ENCODE measurements around the gene TIGIT. TPM values are rescaled to one million over a fixed set of nuclear protein-coding genes. Genes with fewer than 3 reads are reported as not detected.

The TIGIT gene
- total and polyA plus RNA-seq, 5 donors from 2014 or later = 72.8 to 246 (median 235) TPM

DNA sequence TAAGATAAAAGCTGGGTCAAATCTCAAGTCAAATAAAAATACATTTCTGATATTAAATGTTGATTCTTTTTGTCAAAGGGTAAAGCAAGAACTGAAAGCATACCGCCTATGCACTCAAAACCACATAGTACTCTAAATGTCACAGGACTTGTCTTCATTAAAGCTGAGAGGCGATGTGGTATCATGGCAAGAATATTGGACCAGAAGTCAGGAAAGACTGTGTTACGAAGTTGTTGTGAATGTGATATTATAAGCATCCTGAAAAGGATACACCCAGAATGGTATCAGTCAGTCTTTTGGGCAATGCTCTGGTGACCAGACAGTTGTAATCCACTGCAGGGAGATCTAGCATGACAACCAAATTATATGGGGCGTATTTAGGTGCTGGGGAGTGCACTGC, 33.8 kb downstream of the TIGIT start:
- peak overlapping the region; percentile 80 to 97 (median 87) for H3K27ac Mint-ChIP-seq
- Histone ChIP-seq H3K9me3 (ENCODE audit: control insufficient read depth in 2 of 2, low read length in 2 of 2) (no peaks in the 10 kb centered on the region), H3K4me3 (ENCODE audit: low read depth, low read length) (peak overlapping the region; percentile 77), H3K27me3 (ENCODE audit: control insufficient read depth, insufficient read depth, low read length) (no peaks in the 10 kb centered on the region), H3K4me1 (ENCODE audit: control insufficient read depth, insufficient read depth, low read length, poor library complexity, severe bottlenecking) (peaks cover 94% of the 10 kb centered on the region), H3K27ac (ENCODE audit: insufficient read depth, low read length, poor library complexity, severe bottlenecking) (peak overlapping the region; percentile 81), H3K36me3 (ENCODE audit: control insufficient read depth, insufficient read depth, low read length) (no peaks in the 10 kb centered on the region)
- H3K4me1 Mint-ChIP-seq = peaks cover 70 to 93% (median 83%) of the 10 kb centered on the region in 4 donors
- ATAC-seq (ENCODE audit: low read depth in 2 of 2) (no peak), DNase-seq (peak in 1 of 3 donors; percentile 66)
- peaks cover 6% of the 10 kb centered on the region for H3K36me3 Mint-ChIP-seq
- H3K27me3 Mint-ChIP-seq = no peaks in the 10 kb centered on the region
- H3K9me3 Mint-ChIP-seq = peaks cover 0 to 4% (median 0%) of the 10 kb centered on the region in 7 donors
- H3K4me3 Mint-ChIP-seq = peak overlapping the region; percentile 7 to 69 (median 51)

DNA sequence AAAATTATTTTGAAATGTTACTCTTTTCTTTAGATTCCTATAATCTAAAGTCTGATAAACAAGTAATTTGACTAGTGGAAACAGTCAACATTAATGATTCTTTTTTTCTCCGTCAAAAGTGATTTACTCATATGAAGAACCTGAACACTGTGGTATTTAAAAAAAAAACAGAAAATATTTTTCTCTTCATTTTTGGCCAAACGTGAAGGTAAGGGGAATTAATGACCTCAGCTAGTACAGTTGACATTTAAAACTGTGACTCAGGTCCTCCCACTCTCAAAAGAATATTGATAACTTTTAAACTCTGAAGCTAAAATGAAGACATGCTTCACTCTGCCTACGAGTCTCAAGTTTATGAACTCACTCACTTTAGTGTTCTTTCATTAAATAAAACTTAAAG, 34.5 kb downstream of the TIGIT start:
- Mint-ChIP-seq H3K27me3 (no peaks in the 10 kb centered on the region), H3K36me3 (peaks cover 6% of the 10 kb centered on the region), H3K4me1 (peaks cover 69 to 94% (median 82%) of the 10 kb centered on the region in 4 donors), H3K4me3 (peak overlapping the region; percentile 42 to 68 (median 62)), H3K27ac (peak overlapping the region; percentile 62 to 89 (median 87)), H3K9me3 (peaks cover 0 to 4% (median 0%) of the 10 kb centered on the region in 7 donors)
- H3K36me3 ChIP-seq (ENCODE audit: control insufficient read depth, insufficient read depth, low read length) = no peaks in the 10 kb centered on the region
- H3K27me3 ChIP-seq (ENCODE audit: control insufficient read depth, insufficient read depth, low read length) = no peaks in the 10 kb centered on the region
- H3K4me1 ChIP-seq (ENCODE audit: control insufficient read depth, insufficient read depth, low read length, poor library complexity, severe bottlenecking) = peaks cover 94% of the 10 kb centered on the region
- peak; percentile 17 to 19 for ATAC-seq (ENCODE audit: low read depth in 2 of 2)
- peak overlapping the region; percentile 81 for H3K27ac ChIP-seq (ENCODE audit: insufficient read depth, low read length, poor library complexity, severe bottlenecking)
- H3K9me3 ChIP-seq (ENCODE audit: control insufficient read depth in 2 of 2, low read length in 2 of 2) = no peaks in the 10 kb centered on the region
- peak overlapping the region; percentile 77 for H3K4me3 ChIP-seq (ENCODE audit: low read depth, low read length)
- DNase-seq = peak in 1 of 3 donors; percentile 61

DNA sequence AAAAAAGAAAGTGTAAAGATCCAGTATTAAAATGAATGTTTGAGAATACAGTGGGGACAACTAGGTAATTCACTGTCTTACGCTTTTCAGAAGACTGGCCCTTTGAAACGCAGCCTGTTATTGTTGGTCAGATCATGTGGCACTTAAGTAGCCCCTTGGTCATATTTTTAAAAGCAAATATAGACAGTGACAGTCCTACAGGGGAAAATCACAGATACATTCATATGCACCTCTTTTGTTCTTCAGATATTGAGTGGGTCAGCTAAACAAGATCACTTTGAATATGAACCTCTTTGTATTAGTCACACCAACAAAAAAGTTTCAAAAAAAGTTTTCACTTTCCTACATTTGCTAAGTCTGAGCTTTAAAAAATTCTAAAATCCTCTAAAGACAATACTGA, 36.0 kb downstream of the TIGIT start:
- Histone ChIP-seq H3K27me3 (ENCODE audit: control insufficient read depth, insufficient read depth, low read length) (no peaks in the 10 kb centered on the region), H3K9me3 (ENCODE audit: control insufficient read depth in 2 of 2, low read length in 2 of 2) (no peaks in the 10 kb centered on the region), H3K4me1 (ENCODE audit: control insufficient read depth, insufficient read depth, low read length, poor library complexity, severe bottlenecking) (peaks cover 94% of the 10 kb centered on the region), H3K4me3 (ENCODE audit: low read depth, low read length) (peak overlapping the region; percentile 16), H3K27ac (ENCODE audit: insufficient read depth, low read length, poor library complexity, severe bottlenecking) (peak overlapping the region; percentile 81), H3K36me3 (ENCODE audit: control insufficient read depth, insufficient read depth, low read length) (no peaks in the 10 kb centered on the region)
- peak in 1 of 3 donors; percentile 24 for DNase-seq
- Mint-ChIP-seq H3K27me3 (no peaks in the 10 kb centered on the region), H3K4me1 (peaks cover 63 to 94% (median 79%) of the 10 kb centered on the region in 4 donors), H3K4me3 (peak overlapping the region in 3 of 4 donors; percentile 7 to 43 (median 35)), H3K27ac (peak overlapping the region; percentile 81 to 89 (median 87)), H3K9me3 (peaks cover 0 to 4% (median 0%) of the 10 kb centered on the region in 7 donors), H3K36me3 (peaks cover 8% of the 10 kb centered on the region)
- ATAC-seq (ENCODE audit: low read depth in 2 of 2) = no peak

GRCh38 chr3:114331007-114331406, 37.2 kb downstream of the TIGIT start:
- H3K4me1 Mint-ChIP-seq = peaks cover 62 to 93% (median 79%) of the 10 kb centered on the region in 4 donors
- H3K4me1 ChIP-seq (ENCODE audit: control insufficient read depth, insufficient read depth, low read length, poor library complexity, severe bottlenecking) = peaks cover 91% of the 10 kb centered on the region
- peaks cover 9% of the 10 kb centered on the region for H3K36me3 Mint-ChIP-seq
- peaks cover 0 to 4% (median 0%) of the 10 kb centered on the region in 7 donors for H3K9me3 Mint-ChIP-seq
- ATAC-seq (ENCODE audit: low read depth in 2 of 2) (no peak), DNase-seq (no peak)
- no peaks in the 10 kb centered on the region for H3K9me3 ChIP-seq (ENCODE audit: control insufficient read depth in 2 of 2, low read length in 2 of 2)
- no peaks in the 10 kb centered on the region for H3K27me3 ChIP-seq (ENCODE audit: control insufficient read depth, insufficient read depth, low read length)
- peak overlapping the region in 3 of 4 donors; percentile 26 to 76 (median 47) for H3K4me3 Mint-ChIP-seq
- peak overlapping the region; percentile 81 for H3K27ac ChIP-seq (ENCODE audit: insufficient read depth, low read length, poor library complexity, severe bottlenecking)
- peak overlapping the region; percentile 91 to 96 (median 94) for H3K27ac Mint-ChIP-seq
- H3K27me3 Mint-ChIP-seq = no peaks in the 10 kb centered on the region
- no peaks in the 10 kb centered on the region for H3K36me3 ChIP-seq (ENCODE audit: control insufficient read depth, insufficient read depth, low read length)
- H3K4me3 ChIP-seq (ENCODE audit: low read depth, low read length) = peak overlapping the region; percentile 56

DNA sequence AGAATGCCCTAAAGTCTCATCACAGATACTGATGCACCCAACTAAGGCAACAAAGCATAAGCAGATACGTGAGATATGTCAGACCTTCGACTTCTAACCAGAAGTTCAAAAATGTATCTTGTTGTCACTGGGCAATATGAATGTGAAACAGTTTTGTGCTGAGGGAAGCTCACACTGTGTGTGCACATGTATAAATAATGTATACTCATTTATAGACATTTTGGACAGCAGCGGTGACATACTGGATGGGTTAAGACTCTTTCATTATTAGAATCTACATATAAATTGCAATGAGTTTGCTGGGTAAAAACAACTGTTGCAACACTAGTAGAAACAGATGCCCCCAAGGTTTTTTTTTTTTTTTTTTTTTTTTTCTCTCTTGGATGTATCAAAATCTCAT, 37.9 kb downstream of the TIGIT start:
- peak overlapping the region; percentile 56 for H3K4me3 ChIP-seq (ENCODE audit: low read depth, low read length)
- Mint-ChIP-seq H3K9me3 (peaks cover 0 to 4% (median 0%) of the 10 kb centered on the region in 7 donors), H3K27me3 (no peaks in the 10 kb centered on the region), H3K36me3 (peaks cover 12% of the 10 kb centered on the region), H3K27ac (peak overlapping the region; percentile 91 to 96 (median 94)), H3K4me3 (peak overlapping the region; percentile 47 to 86 (median 74)), H3K4me1 (peaks cover 64 to 93% (median 79%) of the 10 kb centered on the region in 4 donors)
- no peaks in the 10 kb centered on the region for H3K9me3 ChIP-seq (ENCODE audit: control insufficient read depth in 2 of 2, low read length in 2 of 2)
- H3K4me1 ChIP-seq (ENCODE audit: control insufficient read depth, insufficient read depth, low read length, poor library complexity, severe bottlenecking) = peaks cover 86% of the 10 kb centered on the region
- H3K27me3 ChIP-seq (ENCODE audit: control insufficient read depth, insufficient read depth, low read length) = no peaks in the 10 kb centered on the region
- no peaks in the 10 kb centered on the region for H3K36me3 ChIP-seq (ENCODE audit: control insufficient read depth, insufficient read depth, low read length)
- ATAC-seq (ENCODE audit: low read depth in 2 of 2) (peak in 1 of 2 donors; percentile 12), DNase-seq (peak in 1 of 3 donors; percentile 45)
- peak overlapping the region; percentile 80 for H3K27ac ChIP-seq (ENCODE audit: insufficient read depth, low read length, poor library complexity, severe bottlenecking)

DNA sequence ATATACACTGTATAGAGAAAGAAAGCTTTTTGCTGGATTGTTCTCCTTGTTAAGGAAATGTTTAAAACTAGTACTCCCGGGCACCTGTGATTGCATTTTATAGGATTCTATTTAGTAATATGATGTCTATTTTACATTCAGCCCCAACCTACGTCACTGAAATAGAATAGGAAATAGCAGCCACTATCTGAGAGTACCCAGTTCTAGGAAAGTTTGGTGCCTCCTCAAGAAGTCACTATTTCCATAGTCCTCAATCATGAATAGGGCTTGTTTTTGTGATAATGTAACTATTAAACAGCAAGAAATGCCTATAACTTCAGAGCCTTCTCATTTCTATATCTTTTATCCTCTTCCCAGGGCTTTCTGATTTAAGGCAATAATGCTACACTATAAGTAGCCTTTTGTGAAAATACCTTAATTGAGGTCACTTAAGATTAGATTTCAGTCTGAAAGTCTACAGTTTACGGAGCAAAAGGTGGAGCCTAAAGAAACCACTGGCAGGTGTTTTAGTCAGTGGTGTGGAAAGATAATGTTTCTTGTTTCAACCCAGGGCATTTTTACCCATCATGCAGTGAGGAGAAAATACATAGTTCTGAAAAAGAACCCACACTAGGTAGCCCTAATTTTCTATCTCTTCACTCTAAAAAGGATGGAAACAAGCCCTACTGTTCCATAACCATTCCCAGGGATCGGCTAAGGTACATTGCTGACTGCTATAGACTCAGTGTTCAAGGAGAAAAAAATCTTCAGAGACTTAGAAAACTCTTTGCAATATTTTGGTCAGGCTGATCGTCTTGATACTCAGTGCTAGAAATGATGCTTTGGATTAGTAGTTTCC, 38.7 kb downstream of the TIGIT start:
- Mint-ChIP-seq H3K9me3 (peaks cover 0 to 4% (median 0%) of the 10 kb centered on the region in 7 donors), H3K27me3 (no peaks in the 10 kb centered on the region), H3K36me3 (peaks cover 12% of the 10 kb centered on the region), H3K4me3 (peak overlapping the region; percentile 47 to 86 (median 74)), H3K4me1 (peaks cover 64 to 92% (median 78%) of the 10 kb centered on the region in 4 donors), H3K27ac (peak overlapping the region; percentile 91 to 96 (median 94))
- Histone ChIP-seq H3K9me3 (ENCODE audit: control insufficient read depth in 2 of 2, low read length in 2 of 2) (no peaks in the 10 kb centered on the region), H3K4me3 (ENCODE audit: low read depth, low read length) (peak overlapping the region; percentile 56), H3K27me3 (ENCODE audit: control insufficient read depth, insufficient read depth, low read length) (no peaks in the 10 kb centered on the region), H3K27ac (ENCODE audit: insufficient read depth, low read length, poor library complexity, severe bottlenecking) (peak overlapping the region; percentile 80), H3K36me3 (ENCODE audit: control insufficient read depth, insufficient read depth, low read length) (no peaks in the 10 kb centered on the region), H3K4me1 (ENCODE audit: control insufficient read depth, insufficient read depth, low read length, poor library complexity, severe bottlenecking) (peaks cover 78% of the 10 kb centered on the region)
- ATAC-seq (ENCODE audit: low read depth in 2 of 2) (peak; percentile 69 to 77), DNase-seq (peak in 2 of 3 donors; percentile 45 to 82)

GRCh38 chr3:114333180-114333922, 39.5 kb downstream of the TIGIT start:
- H3K9me3 Mint-ChIP-seq = peaks cover 0 to 4% (median 0%) of the 10 kb centered on the region in 7 donors
- Histone ChIP-seq H3K4me3 (ENCODE audit: low read depth, low read length) (peak overlapping the region; percentile 56), H3K36me3 (ENCODE audit: control insufficient read depth, insufficient read depth, low read length) (no peaks in the 10 kb centered on the region), H3K27ac (ENCODE audit: insufficient read depth, low read length, poor library complexity, severe bottlenecking) (peak overlapping the region; percentile 80), H3K4me1 (ENCODE audit: control insufficient read depth, insufficient read depth, low read length, poor library complexity, severe bottlenecking) (peaks cover 75% of the 10 kb centered on the region), H3K9me3 (ENCODE audit: control insufficient read depth in 2 of 2, low read length in 2 of 2) (no peaks in the 10 kb centered on the region), H3K27me3 (ENCODE audit: control insufficient read depth, insufficient read depth, low read length) (no peaks in the 10 kb centered on the region)
- H3K36me3 Mint-ChIP-seq = peaks cover 12% of the 10 kb centered on the region
- H3K27ac Mint-ChIP-seq = peak overlapping the region; percentile 91 to 96 (median 94)
- no peak for ATAC-seq (ENCODE audit: low read depth in 2 of 2)
- peaks cover 60 to 92% (median 76%) of the 10 kb centered on the region in 4 donors for H3K4me1 Mint-ChIP-seq
- peak overlapping the region; percentile 47 to 86 (median 74) for H3K4me3 Mint-ChIP-seq
- DNase-seq = peak in 1 of 3 donors; percentile 52
- no peaks in the 10 kb centered on the region for H3K27me3 Mint-ChIP-seq

Measured in CD4-positive, CD25-positive, alpha-beta regulatory T cell (primary cell).